PC-9 (cell line): ENCODE results near the gene SUSD2.

ENCODE experiments used
- CTCF ChIP-seq: fragments of 200-600 bp; sonication (generic); conservative IDR thresholded peaks from 2 replicates; pipeline ENCODE4 v1.6.1; 2017; ENCODE audit warnings: mixed run types, antibody characterized with exemption, mild to moderate bottlenecking, moderate library complexity
- EZH2 ChIP-seq: fragments of 200-600 bp; sonication (generic); IDR thresholded peaks from 2 replicates; pipeline ENCODE4 v1.8.0; 2017; ENCODE audit warnings: antibody characterized with exemption, low read depth

- TF ChIP-seq CTCF (no peak), EZH2 (no peak)
These were observed 33.6 kb upstream of the SUSD2 start for GRCh38 chr22:24147666-24148065.
